Activated B cell treated with CpG ODN at 0.5 μM for 24 hours (primary cell): ENCODE data around the gene FSD1. TPM values are rescaled to one million over a fixed set of nuclear protein-coding genes. Genes with fewer than 3 reads are reported as not detected.

ENCODE experiments used
- ATAC-seq: fragments of 200-7000 bp; cut with Tn5 transposase; one replicate; pipeline ENCODE4 v1.10.0; 2021; ENCODE audit warnings: low read depth, mild to moderate bottlenecking, moderate library complexity
- CTCF ChIA-PET: fragments of 350-600 bp; sonication (Branson Sonifier 250); formaldehyde crosslinking; loops from one replicate; lab custom pipeline; 2021; ENCODE audit warnings: antibody characterized with exemption; lab: Charles Lee
- POLR2A ChIA-PET: fragments of 350-600 bp; sonication (Branson Sonifier 250); formaldehyde crosslinking; loops from one replicate; lab custom pipeline; 2021; ENCODE audit warnings: antibody characterized with exemption; lab: Charles Lee
- DNase-seq: peaks from one replicate; pipeline ENCODE4 v3.0.0; 2022
- H3K27ac Mint-ChIP-seq: one replicate; pipeline ENCODE4 v1.8.0; 2020; ENCODE audit warnings: mixed read lengths
- H3K27me3 Mint-ChIP-seq: one replicate; pipeline ENCODE4 v1.8.0; 2021; ENCODE audit warnings: mixed read lengths
- H3K36me3 Mint-ChIP-seq: one replicate; pipeline ENCODE4 v1.8.0; 2021; ENCODE audit warnings: low read depth, mixed read lengths
- H3K4me1 Mint-ChIP-seq: one replicate; pipeline ENCODE4 v1.8.0; 2021; ENCODE audit warnings: mixed read lengths
- H3K4me3 Mint-ChIP-seq: one replicate; pipeline ENCODE4 v1.8.0; 2020; ENCODE audit warnings: mild to moderate bottlenecking, mixed read lengths
- H3K9me3 Mint-ChIP-seq: one replicate; pipeline ENCODE4 v1.8.0; 2020; ENCODE audit warnings: mixed read lengths
- intact Hi-C: fragments of 100-400 bp; cut with micrococcal nuclease; formaldehyde crosslinking; loops from one replicate; pipeline ENCODE4 v1.15.1; 2024
- total RNA-seq: library from RNA; stranded (reverse); gene quantifications from 2 replicates; pipeline ENCODE4 v1.2.3, GENCODE V29; 2022
- TF ChIP-seq, protein P1 (sequence below): fragments of 200-600 bp; IDR thresholded peaks from one replicate; pipeline ENCODE4 v1.8.0; 2022; ENCODE audit warnings: antibody characterized with exemption, mild to moderate bottlenecking

FSD1 gene
- total RNA-seq, 1 donor from 2014 or later: 2.6 TPM

- Mint-ChIP-seq H3K4me3 (peak overlapping the region; percentile 28), H3K36me3 (no peaks in the 10 kb centered on the region), H3K9me3 (no peaks in the 10 kb centered on the region), H3K4me1 (peaks cover 95% of the 10 kb centered on the region), H3K27ac (no peak overlapping the region), H3K27me3 (no peaks in the 10 kb centered on the region)
- DNase-seq (no peak), ATAC-seq (no peak)
- POLR2A ChIA-PET: no interaction called here
- intact Hi-C loops: no loop called here
- TF ChIP-seq, protein P1, sequence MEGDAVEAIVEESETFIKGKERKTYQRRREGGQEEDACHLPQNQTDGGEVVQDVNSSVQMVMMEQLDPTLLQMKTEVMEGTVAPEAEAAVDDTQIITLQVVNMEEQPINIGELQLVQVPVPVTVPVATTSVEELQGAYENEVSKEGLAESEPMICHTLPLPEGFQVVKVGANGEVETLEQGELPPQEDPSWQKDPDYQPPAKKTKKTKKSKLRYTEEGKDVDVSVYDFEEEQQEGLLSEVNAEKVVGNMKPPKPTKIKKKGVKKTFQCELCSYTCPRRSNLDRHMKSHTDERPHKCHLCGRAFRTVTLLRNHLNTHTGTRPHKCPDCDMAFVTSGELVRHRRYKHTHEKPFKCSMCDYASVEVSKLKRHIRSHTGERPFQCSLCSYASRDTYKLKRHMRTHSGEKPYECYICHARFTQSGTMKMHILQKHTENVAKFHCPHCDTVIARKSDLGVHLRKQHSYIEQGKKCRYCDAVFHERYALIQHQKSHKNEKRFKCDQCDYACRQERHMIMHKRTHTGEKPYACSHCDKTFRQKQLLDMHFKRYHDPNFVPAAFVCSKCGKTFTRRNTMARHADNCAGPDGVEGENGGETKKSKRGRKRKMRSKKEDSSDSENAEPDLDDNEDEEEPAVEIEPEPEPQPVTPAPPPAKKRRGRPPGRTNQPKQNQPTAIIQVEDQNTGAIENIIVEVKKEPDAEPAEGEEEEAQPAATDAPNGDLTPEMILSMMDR: no peak
- CTCF ChIA-PET: no interaction called here
These were observed 68.6 kb downstream of the FSD1 start for GRCh38 chr19:4373013-4373367.

Other genes with a start within 250 kb of the FSD1 start
- gene ZBTB7A, start 237.7 kb upstream of the FSD1 start, total RNA-seq: 44.5 and 49.2 TPM in 2 replicates
- gene MAP2K2, start 180.5 kb upstream of the FSD1 start, total RNA-seq: 126 TPM in 2 replicates
- gene CREB3L3, start 151.0 kb upstream of the FSD1 start, total RNA-seq: not detected in 2 replicates
- 34.1 and 36.8 TPM in 2 replicates for gene SIRT6, start 122.0 kb upstream of the FSD1 start, total RNA-seq
- 0.42 and 0.49 TPM in 2 replicates for gene ANKRD24, start 121.9 kb upstream of the FSD1 start, total RNA-seq
- 177 and 186 TPM in 2 replicates for gene EBI3, start 75.1 kb upstream of the FSD1 start, total RNA-seq
- gene YJU2, start 57.5 kb upstream of the FSD1 start, total RNA-seq: 40.7 and 43.0 TPM in 2 replicates
- gene SHD, start 25.3 kb upstream of the FSD1 start, total RNA-seq: not detected in 2 replicates
- gene TMIGD2, start 2.2 kb upstream of the FSD1 start, total RNA-seq: not detected in 2 replicates
- gene STAP2, start 34.2 kb downstream of the FSD1 start, total RNA-seq: 1.1 and 1.3 TPM in 2 replicates
- 25.2 and 29.8 TPM in 2 replicates for gene MPND, start 39.0 kb downstream of the FSD1 start, total RNA-seq
- gene SH3GL1, start 95.9 kb downstream of the FSD1 start, total RNA-seq: 33.8 and 43.7 TPM in 2 replicates
- 13.9 and 19.2 TPM in 2 replicates for gene CHAF1A, start 98.0 kb downstream of the FSD1 start, total RNA-seq
- 54.3 and 58.2 TPM in 2 replicates for gene UBXN6, start 153.2 kb downstream of the FSD1 start, total RNA-seq
- gene HDGFL2, start 167.7 kb downstream of the FSD1 start, total RNA-seq: 44.9 and 49.7 TPM in 2 replicates
- gene PLIN4, start 213.9 kb downstream of the FSD1 start, total RNA-seq: not detected in 2 replicates
- gene PLIN5, start 230.6 kb downstream of the FSD1 start, total RNA-seq: 0.17 and 0.33 TPM in 2 replicates
- gene LRG1, start 235.4 kb downstream of the FSD1 start, total RNA-seq: 0.42 and 2.0 TPM in 2 replicates